DOHH2 (cell line): Measurements from ENCODE around the gene RXRA.

Source experiments
- H3F3A ChIP-seq: fragments of 200-600 bp; sonication (generic), shearing (Covaris generic); 2 replicates; pipeline ENCODE4 v1.6.0; 2016; ENCODE audit warnings: antibody characterized with exemption, mild to moderate bottlenecking; ENCODE audit not compliant: control insufficient read depth, insufficient read depth
- H3K27ac ChIP-seq: fragments of 200-600 bp; sonication (generic); 2 replicates; pipeline ENCODE4 v1.5.1; 2014; ENCODE audit warnings: low read depth, mild to moderate bottlenecking, low read length, moderate library complexity
- H3K27me3 ChIP-seq: fragments of 200-600 bp; sonication (generic); 2 replicates; pipeline ENCODE4 v1.6.1; 2014; ENCODE audit warnings: mild to moderate bottlenecking, low read length, mixed read lengths; ENCODE audit not compliant: control insufficient read depth
- H3K36me3 ChIP-seq: fragments of 200-600 bp; sonication (generic); 2 replicates; pipeline ENCODE4 v1.6.1; 2014; ENCODE audit warnings: mild to moderate bottlenecking, low read length, moderate library complexity, mixed read lengths; ENCODE audit not compliant: control insufficient read depth
- H3K4me1 ChIP-seq: fragments of 200-600 bp; sonication (generic); 2 replicates; pipeline ENCODE4 v1.6.1; 2014; ENCODE audit warnings: mild to moderate bottlenecking, low read length, mixed read lengths; ENCODE audit not compliant: control insufficient read depth
- H3K4me2 ChIP-seq: fragments of 200-600 bp; sonication (generic); 2 replicates; pipeline ENCODE4 v1.6.0; 2014; ENCODE audit warnings: mild to moderate bottlenecking, low read length, moderate library complexity
- H3K4me3 ChIP-seq: fragments of 200-600 bp; sonication (generic); 2 replicates; pipeline ENCODE4 v1.5.1; 2014; ENCODE audit warnings: mild to moderate bottlenecking, low read length, mixed read lengths
- H3K79me2 ChIP-seq: fragments of 200-600 bp; sonication (generic); 2 replicates; pipeline ENCODE4 v1.6.1; 2014; ENCODE audit warnings: mild to moderate bottlenecking, low read length, mixed read lengths; ENCODE audit not compliant: control insufficient read depth
- H3K9me2 ChIP-seq: fragments of 200-600 bp; sonication (generic); replicated peaks from 2 replicates; pipeline ENCODE4 v1.6.1; 2014; ENCODE audit warnings: mild to moderate bottlenecking, low read length, mixed read lengths; ENCODE audit not compliant: control insufficient read depth
- H3K9me3 ChIP-seq: fragments of 200-600 bp; sonication (generic); 2 replicates; pipeline ENCODE4 v1.6.1; 2014; ENCODE audit warnings: antibody characterized with exemption, low read length, mixed read lengths; ENCODE audit not compliant: control insufficient read depth, insufficient read depth
- H4K20me1 ChIP-seq: fragments of 200-600 bp; sonication (generic); 2 replicates; pipeline ENCODE4 v1.6.0; 2014; ENCODE audit warnings: low read depth, mild to moderate bottlenecking, antibody characterized with exemption, low read length, moderate library complexity; ENCODE audit not compliant: control insufficient read depth, insufficient read depth
- EZH2phosphoT487 ChIP-seq: fragments of 200-600 bp; sonication (generic); IDR thresholded peaks from 2 replicates; pipeline ENCODE4 v1.6.1; 2017; ENCODE audit warnings: borderline replicate concordance, mild to moderate bottlenecking, antibody characterized with exemption, low read length, moderate library complexity, mixed read lengths
- TF ChIP-seq, protein P1 (sequence below): fragments of 200-600 bp; sonication (generic); IDR thresholded peaks from one replicate; pipeline ENCODE4 v1.5.1; 2014; ENCODE audit warnings: antibody characterized with exemption, mild to moderate bottlenecking, low read depth, low read length; ENCODE audit not compliant: poor library complexity, severe bottlenecking

Gene RXRA

DNA sequence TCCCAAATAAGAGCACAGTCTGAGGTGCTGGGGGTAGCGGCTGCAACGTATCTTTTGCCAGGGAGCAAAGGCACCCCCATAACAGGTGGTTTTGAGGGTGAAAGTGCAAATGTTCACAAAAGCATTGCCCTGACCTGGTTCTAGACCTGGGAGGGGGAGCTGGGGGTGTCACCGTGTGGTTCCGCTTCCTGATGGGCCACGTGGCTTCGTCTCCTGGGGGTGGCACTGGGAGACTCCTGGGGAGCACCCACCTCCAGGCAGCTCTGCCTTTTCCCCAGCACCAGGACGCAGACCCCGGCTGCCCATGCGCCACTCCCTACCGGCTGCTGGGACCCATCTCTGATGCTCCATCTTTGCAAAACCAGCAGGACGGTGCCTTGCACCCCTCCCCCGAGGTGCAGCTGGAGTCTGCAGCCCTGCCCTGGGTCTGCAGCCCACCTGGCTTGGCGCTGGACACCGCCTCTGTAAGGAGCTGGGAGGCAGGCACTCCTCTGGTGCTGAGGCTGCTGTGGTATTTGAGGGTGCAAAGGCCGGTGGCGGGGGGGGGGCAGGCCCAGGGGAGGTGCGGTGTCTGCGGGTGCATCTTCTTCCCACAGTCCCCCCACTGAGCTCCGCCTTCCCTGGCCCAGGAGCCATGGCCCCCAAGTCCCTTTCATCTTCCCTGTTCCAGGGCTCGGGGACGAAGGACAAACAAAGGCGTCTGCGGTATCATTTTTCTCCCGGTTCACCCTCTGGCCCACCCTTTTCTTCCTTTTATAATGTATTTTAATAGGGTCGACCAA lies 29.8 kb upstream of the RXRA start:
- no peaks in the 10 kb centered on the region for H3K36me3 ChIP-seq

DNA sequence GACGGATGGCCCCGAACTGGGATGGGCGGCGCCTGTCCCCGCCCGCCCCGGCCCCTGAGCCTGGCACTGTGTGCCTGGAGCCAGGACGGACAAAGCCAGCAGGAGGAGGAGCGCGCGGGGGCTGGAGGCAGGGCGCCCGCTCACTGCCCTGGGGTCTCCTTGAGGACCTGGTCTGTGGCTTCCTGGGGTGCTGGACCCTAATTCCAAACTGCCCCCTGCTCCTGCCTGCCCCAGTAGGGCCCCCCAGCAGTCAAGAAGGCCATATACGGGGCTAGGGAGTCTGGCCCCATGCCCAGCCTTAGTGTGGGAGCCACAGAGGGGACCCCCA lies 29.2 kb upstream of the RXRA start:
- no peaks in the 10 kb centered on the region for H4K20me1 ChIP-seq
- no peaks in the 10 kb centered on the region for H3K9me3 ChIP-seq
- no peaks in the 10 kb centered on the region for H3K79me2 ChIP-seq
- H3F3A ChIP-seq: no peaks in the 10 kb centered on the region
- no peak overlapping the region for H3K27ac ChIP-seq
- TF ChIP-seq EZH2phosphoT487: no peak
- TF ChIP-seq, protein P1, sequence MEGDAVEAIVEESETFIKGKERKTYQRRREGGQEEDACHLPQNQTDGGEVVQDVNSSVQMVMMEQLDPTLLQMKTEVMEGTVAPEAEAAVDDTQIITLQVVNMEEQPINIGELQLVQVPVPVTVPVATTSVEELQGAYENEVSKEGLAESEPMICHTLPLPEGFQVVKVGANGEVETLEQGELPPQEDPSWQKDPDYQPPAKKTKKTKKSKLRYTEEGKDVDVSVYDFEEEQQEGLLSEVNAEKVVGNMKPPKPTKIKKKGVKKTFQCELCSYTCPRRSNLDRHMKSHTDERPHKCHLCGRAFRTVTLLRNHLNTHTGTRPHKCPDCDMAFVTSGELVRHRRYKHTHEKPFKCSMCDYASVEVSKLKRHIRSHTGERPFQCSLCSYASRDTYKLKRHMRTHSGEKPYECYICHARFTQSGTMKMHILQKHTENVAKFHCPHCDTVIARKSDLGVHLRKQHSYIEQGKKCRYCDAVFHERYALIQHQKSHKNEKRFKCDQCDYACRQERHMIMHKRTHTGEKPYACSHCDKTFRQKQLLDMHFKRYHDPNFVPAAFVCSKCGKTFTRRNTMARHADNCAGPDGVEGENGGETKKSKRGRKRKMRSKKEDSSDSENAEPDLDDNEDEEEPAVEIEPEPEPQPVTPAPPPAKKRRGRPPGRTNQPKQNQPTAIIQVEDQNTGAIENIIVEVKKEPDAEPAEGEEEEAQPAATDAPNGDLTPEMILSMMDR: no peak
- H3K4me2 ChIP-seq: no peak overlapping the region
- H3K9me2 ChIP-seq: no peaks in the 10 kb centered on the region
- H3K27me3 ChIP-seq: no peaks in the 10 kb centered on the region
- H3K4me3 ChIP-seq: no peak overlapping the region
- H3K4me1 ChIP-seq: no peaks in the 10 kb centered on the region
- H3K36me3 ChIP-seq: no peaks in the 10 kb centered on the region

More for the DNA sequence above, 29.8 kb upstream of the RXRA start:
- Histone ChIP-seq H3K4me2 (no peak overlapping the region), H3K4me3 (no peak overlapping the region), H3F3A (no peaks in the 10 kb centered on the region), H3K9me3 (no peaks in the 10 kb centered on the region), H4K20me1 (no peaks in the 10 kb centered on the region), H3K27ac (no peak overlapping the region), H3K4me1 (no peaks in the 10 kb centered on the region), H3K27me3 (no peaks in the 10 kb centered on the region), H3K79me2 (no peaks in the 10 kb centered on the region), H3K9me2 (no peaks in the 10 kb centered on the region)
- no peak for TF ChIP-seq EZH2phosphoT487
- TF ChIP-seq, protein P1: no peak

DNA sequence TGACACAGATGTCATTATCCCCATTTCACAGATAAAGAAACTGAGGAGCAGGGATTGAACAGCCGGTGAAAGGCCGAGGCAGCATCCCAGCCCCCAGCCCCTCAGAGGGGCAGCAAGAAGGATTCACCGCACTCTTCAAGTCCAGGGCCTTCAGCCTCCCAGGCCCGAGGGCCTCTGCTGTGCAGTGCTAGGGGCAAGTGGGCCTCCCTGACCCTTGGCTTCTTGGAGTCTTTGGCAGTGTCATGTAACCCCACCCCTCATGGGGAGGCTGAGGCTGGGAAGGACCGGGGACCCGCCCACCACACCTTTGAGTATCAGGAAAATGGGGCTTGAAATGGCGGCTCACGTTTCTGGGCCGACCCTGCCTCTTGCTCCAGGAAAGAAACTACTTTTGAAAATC lies 28.7 kb upstream of the RXRA start:
- Histone ChIP-seq H3F3A (no peaks in the 10 kb centered on the region), H3K4me2 (no peak overlapping the region), H4K20me1 (no peaks in the 10 kb centered on the region), H3K79me2 (no peaks in the 10 kb centered on the region), H3K4me1 (no peaks in the 10 kb centered on the region), H3K27ac (no peak overlapping the region), H3K4me3 (no peak overlapping the region), H3K27me3 (no peaks in the 10 kb centered on the region), H3K36me3 (no peaks in the 10 kb centered on the region), H3K9me3 (no peaks in the 10 kb centered on the region), H3K9me2 (no peaks in the 10 kb centered on the region)
- no peak for TF ChIP-seq EZH2phosphoT487

DNA sequence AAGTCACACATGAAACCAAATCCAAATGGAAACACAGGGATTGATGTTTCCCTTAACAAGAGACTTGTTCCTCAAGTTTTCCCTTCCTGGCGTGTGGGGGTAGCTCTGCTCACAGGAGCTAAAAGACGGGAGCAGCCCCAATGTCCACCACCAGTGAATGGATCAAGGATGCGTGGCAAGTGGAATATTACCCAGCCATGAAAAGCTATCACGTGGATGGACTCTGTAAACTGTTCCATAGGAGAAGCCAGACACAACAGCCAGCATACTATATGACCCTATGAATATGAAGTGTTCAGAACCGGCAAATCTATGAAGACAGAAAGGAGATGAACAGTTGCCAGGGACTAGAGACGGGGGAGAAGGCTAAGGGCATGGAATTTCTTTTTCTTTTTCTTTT lies 28.3 kb upstream of the RXRA start:
- TF ChIP-seq, protein P1: no peak
- TF ChIP-seq EZH2phosphoT487: no peak
- no peaks in the 10 kb centered on the region for H3K9me2 ChIP-seq
- H3K27me3 ChIP-seq: no peaks in the 10 kb centered on the region
- H3K79me2 ChIP-seq: no peaks in the 10 kb centered on the region
- no peaks in the 10 kb centered on the region for H3K4me1 ChIP-seq
- H3K4me3 ChIP-seq: no peak overlapping the region
- H3F3A ChIP-seq: no peaks in the 10 kb centered on the region
- no peak overlapping the region for H3K27ac ChIP-seq
- H3K4me2 ChIP-seq: no peak overlapping the region
- no peaks in the 10 kb centered on the region for H4K20me1 ChIP-seq
- H3K9me3 ChIP-seq: no peaks in the 10 kb centered on the region
- no peaks in the 10 kb centered on the region for H3K36me3 ChIP-seq
